Superior temporal gyrus (tissue), 1 donor: ENCODE measurements around the gene KPNA4.
"Not testable (repeated sequence)": the region's sequence is repeated elsewhere in the genome, so short reads cannot be mapped to it uniquely, and the experiment has no call there.

Source experiments
- DNase-seq: peaks from one replicate; pipeline ENCODE4 v3.0.0-alpha.2; 2016; ENCODE audit errors: extremely low spot score

The KPNA4 gene

GRCh38 chr3:160490166-160490565 is 75.2 kb downstream of the KPNA4 start:
- DNase-seq: no peak

- DNase-seq: peak; percentile 84
These were observed 78.9 kb downstream of the KPNA4 start for GRCh38 chr3:160486459-160486869.

GRCh38 chr3:160482796-160483195 is 82.6 kb downstream of the KPNA4 start:
- DNase-seq: no peak

GRCh38 chr3:160481856-160482255 is 83.5 kb downstream of the KPNA4 start:
- DNase-seq: no peak

GRCh38 chr3:160480931-160481330 is 84.4 kb downstream of the KPNA4 start:
- DNase-seq: no peak

- no peak for DNase-seq
These were observed 86.0 kb downstream of the KPNA4 start for GRCh38 chr3:160479376-160479775.

GRCh38 chr3:160478338-160478737 is 87.0 kb downstream of the KPNA4 start:
- DNase-seq: no peak

- DNase-seq: no peak
These were observed 87.6 kb downstream of the KPNA4 start for GRCh38 chr3:160477750-160478149.

- DNase-seq: no peak
These were observed 89.5 kb downstream of the KPNA4 start for GRCh38 chr3:160475884-160476283.

GRCh38 chr3:160475153-160475552 is 90.2 kb downstream of the KPNA4 start:
- no peak for DNase-seq

- DNase-seq: no peak
These were observed 90.9 kb downstream of the KPNA4 start for GRCh38 chr3:160474416-160474838.

GRCh38 chr3:160473978-160474377 is 91.4 kb downstream of the KPNA4 start:
- no peak for DNase-seq

- no peak for DNase-seq
These were observed 92.2 kb downstream of the KPNA4 start for GRCh38 chr3:160473221-160473620.

- no peak for DNase-seq
These were observed 93.0 kb downstream of the KPNA4 start for GRCh38 chr3:160472344-160472743.

- no peak for DNase-seq
These were observed 93.5 kb downstream of the KPNA4 start for GRCh38 chr3:160471892-160472291.

- no peak for DNase-seq
These were observed 95.2 kb downstream of the KPNA4 start for GRCh38 chr3:160470181-160470580.

- no peak for DNase-seq
These were observed 100.4 kb downstream of the KPNA4 start for GRCh38 chr3:160464971-160465370.

GRCh38 chr3:160464321-160464720 is 101.0 kb downstream of the KPNA4 start:
- DNase-seq: peak; percentile 98

GRCh38 chr3:160460033-160460432 is 105.3 kb downstream of the KPNA4 start:
- no peak for DNase-seq

- DNase-seq: no peak
These were observed 105.9 kb downstream of the KPNA4 start for GRCh38 chr3:160459450-160459970.

- DNase-seq: no peak
These were observed 107.2 kb downstream of the KPNA4 start for GRCh38 chr3:160458151-160458550.

- no peak for DNase-seq
These were observed 109.5 kb downstream of the KPNA4 start for GRCh38 chr3:160455846-160456245.

GRCh38 chr3:160454995-160455394 is 110.4 kb downstream of the KPNA4 start:
- no peak for DNase-seq

GRCh38 chr3:160452251-160452650 is 113.1 kb downstream of the KPNA4 start:
- not testable (repeated sequence) for DNase-seq
